Bronchial epithelial cell (primary cell): Measurements from ENCODE around the gene MAP4K5. TPM values are rescaled to one million over a fixed set of nuclear protein-coding genes. Genes with fewer than 3 reads are reported as not detected.

Source experiments
- DNase-seq: peaks from one replicate; pipeline ENCODE4 v3.0.0-alpha.2; 2010; ENCODE audit warnings: low read depth
- FAIRE-seq: peaks from 2 replicates; lab custom pipeline; 2011; peaks lifted over from hg19 to GRCh38; lab: Jason Lieb, UNC
- H3K27me3 ChIP-seq: 2 replicates; pipeline ENCODE4 v1.5.1; 2011; ENCODE audit warnings: low read length; ENCODE audit not compliant: control insufficient read depth, insufficient read depth
- H3K36me3 ChIP-seq: 2 replicates; pipeline ENCODE4 v1.5.1; 2011; ENCODE audit warnings: low read length; ENCODE audit not compliant: control insufficient read depth, insufficient read depth
- H3K4me3 ChIP-seq: 2 replicates; pipeline ENCODE4 v1.5.1; 2011; ENCODE audit warnings: mild to moderate bottlenecking, low read depth, low read length, control low read depth
- total RNA-seq: library from RNA; depleted of rRNA; stranded (reverse); fragments of >200 nt; gene quantifications from 2 replicates; pipeline ENCODE4 v1.2.1, GENCODE V29; 2014
- TF ChIP-seq, protein P1 (sequence below): IDR thresholded peaks from 2 replicates; pipeline ENCODE4 v1.5.1; 2011; ENCODE audit warnings: mild to moderate bottlenecking, moderate library complexity, low read length, control low read depth, inconsistent platforms; ENCODE audit not compliant: insufficient read depth, severe bottlenecking

Gene MAP4K5
- total RNA-seq, 1 donor from 2014 or later, result 28.4 TPM

DNA sequence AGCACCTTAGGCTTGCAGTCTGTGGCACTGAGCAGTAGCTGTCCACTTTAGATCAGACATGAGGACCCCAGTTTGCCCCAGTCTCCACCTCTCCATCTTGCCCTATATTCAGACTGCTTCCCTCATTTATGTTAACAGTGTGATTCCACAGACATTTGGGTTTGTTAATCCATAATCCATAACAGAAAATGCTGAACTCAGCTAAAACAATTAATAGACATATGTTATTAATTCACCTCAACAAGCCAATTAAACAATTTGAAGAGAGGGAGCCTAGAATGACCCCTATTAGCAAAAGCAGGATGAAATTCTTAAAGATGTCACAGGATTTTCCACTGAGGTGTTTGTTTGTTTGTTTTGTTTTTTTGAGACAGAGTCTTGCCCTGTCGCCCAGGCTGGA, 144.8 kb downstream of the MAP4K5 start:
- DNase-seq (no peak), FAIRE-seq (no peak)
- H3K36me3 ChIP-seq, result no peaks in the 10 kb centered on the region
- H3K27me3 ChIP-seq, result no peaks in the 10 kb centered on the region
- TF ChIP-seq, protein P1, sequence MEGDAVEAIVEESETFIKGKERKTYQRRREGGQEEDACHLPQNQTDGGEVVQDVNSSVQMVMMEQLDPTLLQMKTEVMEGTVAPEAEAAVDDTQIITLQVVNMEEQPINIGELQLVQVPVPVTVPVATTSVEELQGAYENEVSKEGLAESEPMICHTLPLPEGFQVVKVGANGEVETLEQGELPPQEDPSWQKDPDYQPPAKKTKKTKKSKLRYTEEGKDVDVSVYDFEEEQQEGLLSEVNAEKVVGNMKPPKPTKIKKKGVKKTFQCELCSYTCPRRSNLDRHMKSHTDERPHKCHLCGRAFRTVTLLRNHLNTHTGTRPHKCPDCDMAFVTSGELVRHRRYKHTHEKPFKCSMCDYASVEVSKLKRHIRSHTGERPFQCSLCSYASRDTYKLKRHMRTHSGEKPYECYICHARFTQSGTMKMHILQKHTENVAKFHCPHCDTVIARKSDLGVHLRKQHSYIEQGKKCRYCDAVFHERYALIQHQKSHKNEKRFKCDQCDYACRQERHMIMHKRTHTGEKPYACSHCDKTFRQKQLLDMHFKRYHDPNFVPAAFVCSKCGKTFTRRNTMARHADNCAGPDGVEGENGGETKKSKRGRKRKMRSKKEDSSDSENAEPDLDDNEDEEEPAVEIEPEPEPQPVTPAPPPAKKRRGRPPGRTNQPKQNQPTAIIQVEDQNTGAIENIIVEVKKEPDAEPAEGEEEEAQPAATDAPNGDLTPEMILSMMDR, result no peak
- H3K4me3 ChIP-seq, result no peak overlapping the region

DNA sequence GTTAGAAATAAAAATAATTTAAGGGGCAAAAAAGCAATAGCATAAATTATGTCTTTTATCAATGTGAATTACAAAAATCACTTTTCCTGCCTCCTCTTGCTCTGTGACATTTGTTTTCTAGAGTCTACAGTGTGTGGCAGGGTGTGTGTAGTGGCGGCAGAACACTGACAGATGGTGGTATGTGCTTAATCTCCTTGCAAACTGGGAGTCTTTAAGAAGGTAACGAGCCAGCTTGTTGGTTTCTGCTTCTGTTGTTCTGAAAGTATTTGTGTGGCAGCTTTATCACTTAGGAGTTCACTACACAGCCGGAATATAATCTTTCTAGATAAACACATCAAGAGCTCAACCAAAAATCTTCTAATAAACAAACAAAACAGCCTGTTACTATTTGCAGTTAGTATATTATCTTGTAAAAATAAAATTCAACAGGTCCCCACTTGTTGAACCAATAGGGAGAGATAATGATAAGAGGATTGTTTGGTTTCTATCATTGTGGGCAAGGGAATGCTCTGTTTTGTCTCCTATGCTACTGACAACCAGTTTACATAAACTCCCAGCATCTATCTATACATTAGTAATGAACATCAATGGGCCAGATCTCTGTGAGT, 148.6 kb downstream of the MAP4K5 start:
- TF ChIP-seq, protein P1, result no peak
- H3K36me3 ChIP-seq, result no peaks in the 10 kb centered on the region
- no peak overlapping the region for H3K4me3 ChIP-seq
- no peak for DNase-seq
- no peaks in the 10 kb centered on the region for H3K27me3 ChIP-seq
- no peak for FAIRE-seq

DNA sequence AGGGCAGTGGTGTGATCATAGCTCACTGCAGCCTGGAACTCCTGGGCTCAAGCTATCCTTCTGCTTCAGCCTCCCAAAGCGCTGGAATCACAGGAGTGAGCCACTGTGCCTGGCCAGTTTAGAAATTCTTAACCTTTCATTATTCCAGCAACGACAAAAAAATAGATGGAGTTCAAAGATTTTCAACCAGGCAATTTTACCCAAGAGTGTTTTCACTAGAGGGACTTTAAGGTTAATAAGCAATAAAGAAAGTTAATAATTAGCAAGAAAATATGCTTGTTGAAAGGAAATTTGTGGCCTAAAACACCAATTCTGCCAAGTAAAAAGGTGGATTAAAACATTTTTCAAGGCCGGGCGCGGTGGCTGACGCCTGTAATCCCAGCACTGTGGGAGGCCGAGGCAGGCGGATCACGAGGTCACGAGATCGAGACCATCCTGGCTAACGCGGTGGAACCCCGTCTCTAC, 150.5 kb downstream of the MAP4K5 start:
- TF ChIP-seq, protein P1, result no peak
- DNase-seq (no peak), FAIRE-seq (no peak)
- Histone ChIP-seq H3K4me3 (no peak overlapping the region), H3K27me3 (no peaks in the 10 kb centered on the region), H3K36me3 (no peaks in the 10 kb centered on the region)

DNA sequence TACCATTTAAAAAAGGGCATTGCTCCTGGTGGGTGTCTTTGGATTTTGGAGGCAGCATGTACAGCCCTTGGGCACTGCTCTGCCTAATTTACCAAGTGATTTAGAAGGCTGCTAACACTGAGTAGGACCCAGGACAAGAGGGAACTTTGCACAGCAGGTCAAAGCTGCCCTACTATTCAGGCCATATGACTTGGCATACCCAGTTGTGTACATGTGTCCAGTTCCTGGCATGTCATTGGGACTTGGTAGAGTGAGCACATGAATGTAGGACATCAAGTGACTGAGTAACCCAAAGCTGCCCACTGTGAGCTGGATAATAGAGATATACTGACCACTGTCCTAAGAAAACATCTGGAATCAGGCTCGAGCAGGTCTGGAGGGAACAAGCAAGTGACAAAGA, 151.4 kb downstream of the MAP4K5 start:
- peak; percentile 77 for FAIRE-seq
- H3K27me3 ChIP-seq, result no peaks in the 10 kb centered on the region

DNA sequence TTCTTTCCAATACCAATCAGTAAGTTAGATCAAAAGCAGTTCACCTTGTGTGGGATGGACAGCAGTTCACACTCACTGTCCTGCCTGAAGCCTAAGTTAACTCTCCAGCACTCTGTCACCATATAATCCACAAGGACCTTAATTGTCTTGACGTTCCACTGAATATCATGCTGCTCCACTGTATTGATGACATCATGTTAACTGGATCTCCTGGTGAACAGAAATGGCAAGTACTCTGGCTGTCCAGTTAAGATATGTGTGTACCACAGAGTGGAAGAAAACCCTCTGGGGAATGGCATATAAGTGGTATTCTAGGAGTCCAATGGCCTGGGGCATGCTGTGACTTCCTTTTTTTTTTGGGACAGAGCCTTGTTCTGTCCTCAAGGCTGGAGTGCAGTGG, 151.9 kb downstream of the MAP4K5 start:
- Histone ChIP-seq H3K27me3 (no peaks in the 10 kb centered on the region), H3K4me3 (no peak overlapping the region), H3K36me3 (no peaks in the 10 kb centered on the region)
- FAIRE-seq, result no peak
- no peak for DNase-seq
- TF ChIP-seq, protein P1, result no peak

More for the DNA sequence above, 151.4 kb downstream of the MAP4K5 start:
- TF ChIP-seq, protein P1, result no peak
- DNase-seq, result no peak
- H3K36me3 ChIP-seq, result no peaks in the 10 kb centered on the region
- no peak overlapping the region for H3K4me3 ChIP-seq

DNA sequence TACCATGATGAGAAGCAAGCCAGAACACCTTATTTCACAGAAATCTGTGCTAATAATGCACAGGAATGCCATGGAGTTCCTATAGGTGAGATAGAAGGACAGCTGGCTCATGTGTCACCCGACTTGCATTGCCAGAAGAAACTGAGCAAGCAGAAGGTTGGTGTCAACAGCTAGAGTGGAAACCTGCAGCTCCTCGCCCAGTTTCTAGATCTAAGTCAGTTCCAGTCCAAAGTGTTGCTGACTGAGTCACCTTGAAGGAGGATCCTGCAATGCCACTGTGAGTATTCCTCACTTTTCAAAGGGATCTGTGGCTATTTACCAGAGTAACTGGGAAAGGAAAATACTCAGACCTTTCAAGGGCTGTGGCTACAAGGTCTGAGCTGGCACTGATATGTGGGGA, 152.8 kb downstream of the MAP4K5 start:
- Histone ChIP-seq H3K4me3 (no peak overlapping the region), H3K36me3 (no peaks in the 10 kb centered on the region), H3K27me3 (no peaks in the 10 kb centered on the region)
- DNase-seq, result peak; percentile 29
- TF ChIP-seq, protein P1, result no peak
- FAIRE-seq, result peak; percentile 77
